SIG-M5 (cell line): ENCODE data around the gene NFE2L1.
A peak's percentile ranks its signal among the peaks of the same experiment; 100 is the strongest.
"Not testable (repeated sequence)": the region's sequence is repeated elsewhere in the genome, so short reads cannot be mapped to it uniquely, and the experiment has no call there.

ENCODE experiments used
- DNase-seq: peaks from one replicate; lab custom pipeline; 2025; lab: John Stamatoyannopoulos, UW

NFE2L1 gene

DNA sequence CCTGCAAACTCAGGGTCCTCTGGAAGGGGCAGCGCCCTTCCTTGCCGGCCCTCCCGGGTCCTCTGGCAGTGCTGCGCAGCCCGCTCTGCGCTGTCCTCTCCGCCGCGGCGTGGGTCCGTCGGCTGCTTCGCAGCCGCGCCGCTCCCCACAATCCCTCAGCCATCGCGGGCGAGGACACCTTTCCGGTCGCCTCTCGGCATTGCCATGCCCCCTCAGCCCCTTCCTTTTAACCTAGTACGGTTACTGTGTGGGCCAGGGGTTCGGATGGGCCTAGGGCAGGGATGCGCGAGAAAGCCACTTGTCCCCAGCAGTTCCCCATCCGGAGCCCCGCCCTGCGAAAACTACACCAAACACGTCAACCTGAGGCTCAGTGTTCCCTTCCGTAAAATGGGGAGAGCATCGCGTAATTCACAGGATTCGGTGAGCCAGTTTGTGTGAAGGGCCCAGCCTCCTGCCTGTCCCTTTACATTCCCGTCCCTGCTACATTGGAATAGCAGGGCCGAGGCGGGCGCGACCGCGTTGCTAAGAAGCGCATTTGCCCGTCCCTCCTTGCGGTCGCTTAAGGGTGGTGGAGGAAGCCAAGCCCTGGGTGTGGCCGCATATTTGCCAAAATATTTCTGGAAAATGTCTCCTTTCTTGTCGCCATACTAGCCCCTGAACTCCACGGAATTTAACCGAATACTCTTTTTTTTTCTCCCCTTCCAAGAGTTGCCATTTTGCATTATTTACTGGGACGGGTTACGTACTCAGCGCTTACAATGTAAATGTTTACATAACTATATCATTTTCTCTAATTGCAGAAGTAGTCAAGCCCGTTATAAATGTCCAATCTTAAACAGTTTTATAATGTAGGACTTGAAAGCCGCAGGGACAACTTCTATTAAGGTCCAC is 23.8 kb upstream of the NFE2L1 start:
- no peak for DNase-seq

DNA sequence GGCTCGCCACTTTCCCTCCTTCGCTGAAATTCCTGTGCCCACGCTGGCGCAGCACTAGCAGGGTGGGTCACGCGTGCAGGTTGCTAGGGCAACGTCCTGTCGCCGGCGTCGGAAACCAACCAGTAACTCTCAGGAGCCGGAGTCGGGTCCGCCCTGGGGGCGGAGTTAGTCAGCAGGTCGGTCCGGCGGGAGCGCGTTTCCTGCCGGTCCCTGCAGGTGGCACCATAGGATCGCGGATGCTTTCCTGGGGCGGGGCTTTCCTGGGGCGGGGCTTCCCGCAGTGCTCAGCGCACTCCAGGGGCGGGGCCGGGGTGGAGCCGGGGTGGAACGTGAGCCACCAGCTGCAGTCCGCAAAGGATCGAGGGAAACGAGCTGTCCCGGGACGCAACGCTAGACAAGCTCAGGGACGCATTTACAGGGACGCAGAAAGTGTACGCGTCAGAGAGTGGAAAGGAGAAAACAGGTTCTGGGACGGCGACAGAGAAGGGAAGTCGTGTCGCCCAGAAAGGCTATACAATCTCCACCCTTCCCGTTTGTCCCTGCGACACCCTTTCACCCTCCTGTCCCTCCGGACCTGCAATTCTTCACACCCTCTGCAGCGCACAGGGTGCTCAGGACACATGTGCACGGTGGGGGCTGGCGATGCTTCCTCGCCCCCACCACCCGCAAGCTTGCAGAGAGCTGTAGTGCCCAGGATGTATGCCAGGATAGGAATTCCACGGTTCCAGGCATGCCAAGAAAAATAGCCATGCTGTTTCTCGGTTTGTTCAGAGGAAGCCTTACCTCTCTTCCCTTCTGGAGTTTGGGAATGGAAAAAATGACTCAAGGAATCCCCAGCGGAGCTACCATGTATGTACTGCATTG is 22.9 kb upstream of the NFE2L1 start:
- DNase-seq, result peak; percentile 90

DNA sequence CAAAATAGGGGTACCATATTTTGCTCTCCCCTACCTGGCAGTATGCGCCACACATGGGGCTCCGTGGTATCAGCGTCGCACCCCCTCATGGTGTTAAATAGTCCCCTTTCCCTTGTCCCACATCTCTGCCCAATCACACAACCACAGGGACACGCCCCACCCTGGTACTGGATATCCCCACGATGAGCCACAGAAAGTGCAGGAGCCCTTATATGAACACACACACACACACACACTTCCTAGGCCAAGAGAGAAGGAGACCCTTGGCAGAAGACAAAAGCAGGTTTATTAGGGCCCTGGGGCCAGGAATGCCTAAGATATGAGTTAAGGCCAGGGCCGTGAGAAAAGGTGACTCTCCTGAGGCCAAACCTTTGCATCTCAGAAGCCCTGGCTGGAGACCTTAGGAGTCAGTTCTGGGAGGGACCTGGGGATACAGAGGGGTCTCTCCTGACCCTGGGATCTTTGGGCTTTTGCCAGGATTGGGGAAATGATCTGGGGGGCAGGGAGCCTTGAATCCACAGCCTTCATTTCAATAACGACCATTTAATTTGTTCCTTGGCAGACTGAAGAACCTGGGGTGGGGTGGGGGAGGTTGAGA is 22.2 kb upstream of the NFE2L1 start:
- no peak for DNase-seq

DNA sequence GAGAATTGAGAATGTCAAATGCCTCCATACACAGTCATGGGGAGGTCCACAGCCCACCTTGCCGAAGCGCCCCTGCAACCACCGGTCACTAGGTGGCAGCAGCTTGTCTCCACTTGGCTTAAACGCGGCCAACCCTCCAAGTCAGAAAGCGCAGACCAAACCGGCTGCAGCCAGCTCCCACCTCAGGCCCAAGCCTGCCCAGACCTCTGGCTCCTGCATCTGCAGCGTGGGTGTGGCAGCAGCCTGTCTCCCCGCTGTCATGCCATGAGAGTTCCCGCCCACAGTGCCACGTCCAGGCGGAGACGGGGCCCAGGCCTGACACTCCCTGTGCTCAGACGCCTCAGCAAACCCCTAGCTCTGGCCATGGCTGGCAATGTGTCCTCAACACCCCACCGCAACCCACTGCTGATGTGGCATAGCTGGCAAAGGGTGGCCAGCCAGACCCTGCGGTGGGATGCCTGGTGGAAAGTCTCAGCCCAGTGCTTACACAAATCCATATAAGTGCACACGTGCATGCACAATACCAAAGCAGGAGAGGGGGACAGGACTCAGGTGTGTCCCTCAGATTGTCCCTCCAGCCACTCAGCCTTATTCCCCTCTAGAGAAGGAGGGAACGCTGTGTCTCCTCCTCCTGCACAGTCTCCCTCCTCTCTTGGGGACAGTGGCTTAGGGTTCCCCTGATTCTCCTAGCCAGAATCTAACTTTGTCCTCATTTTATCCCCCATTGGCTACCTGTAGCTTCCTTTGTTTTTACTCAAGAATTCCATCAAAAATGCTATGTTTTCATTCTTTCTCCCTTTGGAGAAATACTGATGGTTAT is 21.4 kb upstream of the NFE2L1 start:
- DNase-seq, result no peak

DNA sequence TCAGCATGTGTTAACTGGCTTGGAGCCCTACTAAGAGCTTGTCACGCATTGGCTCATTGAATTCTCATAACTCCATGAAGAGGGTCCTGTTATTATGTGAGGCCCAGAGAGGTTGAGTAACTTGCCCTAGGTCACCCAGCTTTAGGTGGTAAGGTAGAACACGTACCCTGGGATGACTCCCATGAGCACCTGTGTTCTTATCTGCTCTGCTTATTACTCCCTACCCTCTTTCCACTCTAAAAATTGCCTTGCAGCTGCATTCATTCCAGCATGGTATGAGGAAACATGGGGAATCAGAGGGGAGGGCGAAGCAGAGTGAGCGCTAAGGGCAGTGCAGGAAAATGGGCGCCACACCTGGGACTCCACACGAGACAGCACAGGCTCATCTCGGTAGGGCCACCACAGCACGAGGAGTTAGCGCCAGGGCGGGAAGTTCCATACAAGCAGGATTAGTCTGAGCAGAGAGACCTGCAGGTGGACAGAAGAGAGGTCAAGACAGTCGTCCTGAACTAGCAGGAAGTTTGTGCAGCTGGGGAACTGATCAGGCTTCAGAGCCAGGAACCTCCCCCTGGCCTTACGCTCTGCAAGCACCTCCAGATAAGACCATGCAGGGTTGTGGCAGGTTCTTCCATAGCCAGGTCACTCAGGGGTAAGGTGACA is 20.7 kb upstream of the NFE2L1 start:
- DNase-seq, result no peak

DNA sequence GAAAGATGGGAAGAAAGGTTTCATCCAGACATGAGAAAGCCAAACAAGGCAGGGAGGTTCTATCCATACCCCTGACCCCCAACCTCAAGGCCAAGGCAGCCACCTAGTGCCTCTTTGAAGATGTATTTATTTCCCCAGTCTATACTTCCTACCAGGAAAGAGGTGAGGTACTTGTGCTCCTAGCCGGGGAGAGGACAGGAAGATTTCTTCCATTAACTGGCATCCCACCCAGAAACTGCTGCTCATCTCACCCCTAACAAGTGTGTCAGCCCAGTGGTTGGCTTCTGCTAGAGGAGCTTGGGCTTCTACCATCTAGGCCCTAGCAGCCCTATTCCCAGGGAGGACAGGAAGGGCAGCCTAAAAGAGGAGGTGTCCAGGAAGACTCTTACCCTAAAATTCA is 19.4 kb upstream of the NFE2L1 start:
- no peak for DNase-seq

DNA sequence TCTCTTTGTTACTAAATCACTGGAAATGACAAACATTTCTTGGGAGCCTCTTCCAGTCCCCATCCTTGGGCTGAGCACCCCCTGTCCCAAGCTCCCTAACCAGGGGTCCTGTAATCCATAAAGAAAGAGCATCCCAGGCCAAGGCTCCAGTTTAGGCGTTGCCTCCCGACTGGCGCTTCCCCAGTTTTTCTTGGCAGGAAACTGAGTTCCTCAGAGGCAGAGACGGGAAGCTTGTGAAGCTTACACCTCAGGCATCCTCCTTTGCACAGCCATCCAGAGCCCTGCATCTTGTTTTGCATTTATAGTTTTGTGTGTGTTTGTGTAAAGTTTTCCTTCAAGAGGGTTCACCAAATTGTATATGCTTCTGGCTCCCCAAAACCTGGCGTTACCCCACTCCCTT is 17.6 kb upstream of the NFE2L1 start:
- DNase-seq, result no peak

DNA sequence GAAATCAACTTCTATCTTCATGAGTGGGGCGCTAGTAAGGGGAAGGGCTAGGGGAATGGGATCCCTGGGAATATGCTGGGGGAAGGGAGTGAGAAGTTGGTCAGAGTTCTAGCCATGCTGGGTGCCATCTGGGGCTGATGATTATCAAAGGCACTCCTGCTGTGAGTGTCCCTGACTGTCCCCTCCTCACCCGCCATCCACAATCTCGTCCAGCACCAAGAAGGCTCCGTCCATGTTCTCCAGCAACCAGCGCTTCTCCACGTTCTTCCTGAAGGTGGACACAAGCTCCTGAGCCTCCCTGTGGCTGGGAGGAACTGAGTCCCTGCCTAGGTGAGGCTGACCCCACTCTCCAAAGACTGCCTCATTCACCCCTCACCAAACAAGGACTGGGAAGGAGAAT is 16.2 kb upstream of the NFE2L1 start:
- no peak for DNase-seq

DNA sequence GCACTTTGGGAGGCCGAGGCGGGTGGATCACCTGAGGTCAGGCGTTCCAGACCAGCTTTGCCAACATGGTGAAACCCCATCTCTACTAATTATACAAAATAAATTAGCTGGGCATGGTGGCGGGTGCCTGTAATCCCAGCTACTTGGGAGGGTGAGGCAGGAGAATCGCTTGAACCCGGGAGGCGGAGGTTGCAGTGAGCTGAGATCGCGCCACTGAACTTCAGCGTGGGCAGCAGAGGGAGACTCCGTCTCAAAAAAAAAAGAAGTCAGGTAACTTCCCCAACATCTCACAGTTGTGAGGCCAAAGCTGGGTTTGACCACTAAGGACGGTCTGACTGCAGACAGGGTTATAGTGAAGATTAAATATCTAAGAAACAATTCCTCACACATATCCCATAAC is 13.4 kb upstream of the NFE2L1 start:
- DNase-seq, result not testable (repeated sequence)

DNA sequence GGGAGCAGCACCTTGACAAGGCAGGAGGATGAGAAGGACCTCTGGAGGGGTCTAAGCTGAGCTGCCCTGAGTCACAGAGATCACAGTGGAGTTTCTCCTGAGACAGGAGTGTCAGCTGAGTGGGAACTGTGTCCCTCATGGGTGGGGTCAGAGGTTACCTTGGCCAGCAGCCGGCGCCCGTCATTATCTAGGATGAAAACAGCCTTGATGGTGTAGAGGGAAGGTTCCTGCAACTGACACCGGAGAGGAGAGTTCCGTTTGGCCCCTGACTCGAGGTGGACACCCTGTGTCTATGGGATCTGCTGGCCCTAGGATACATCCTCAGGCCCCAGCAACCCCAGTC is 11.5 kb upstream of the NFE2L1 start:
- no peak for DNase-seq

DNA sequence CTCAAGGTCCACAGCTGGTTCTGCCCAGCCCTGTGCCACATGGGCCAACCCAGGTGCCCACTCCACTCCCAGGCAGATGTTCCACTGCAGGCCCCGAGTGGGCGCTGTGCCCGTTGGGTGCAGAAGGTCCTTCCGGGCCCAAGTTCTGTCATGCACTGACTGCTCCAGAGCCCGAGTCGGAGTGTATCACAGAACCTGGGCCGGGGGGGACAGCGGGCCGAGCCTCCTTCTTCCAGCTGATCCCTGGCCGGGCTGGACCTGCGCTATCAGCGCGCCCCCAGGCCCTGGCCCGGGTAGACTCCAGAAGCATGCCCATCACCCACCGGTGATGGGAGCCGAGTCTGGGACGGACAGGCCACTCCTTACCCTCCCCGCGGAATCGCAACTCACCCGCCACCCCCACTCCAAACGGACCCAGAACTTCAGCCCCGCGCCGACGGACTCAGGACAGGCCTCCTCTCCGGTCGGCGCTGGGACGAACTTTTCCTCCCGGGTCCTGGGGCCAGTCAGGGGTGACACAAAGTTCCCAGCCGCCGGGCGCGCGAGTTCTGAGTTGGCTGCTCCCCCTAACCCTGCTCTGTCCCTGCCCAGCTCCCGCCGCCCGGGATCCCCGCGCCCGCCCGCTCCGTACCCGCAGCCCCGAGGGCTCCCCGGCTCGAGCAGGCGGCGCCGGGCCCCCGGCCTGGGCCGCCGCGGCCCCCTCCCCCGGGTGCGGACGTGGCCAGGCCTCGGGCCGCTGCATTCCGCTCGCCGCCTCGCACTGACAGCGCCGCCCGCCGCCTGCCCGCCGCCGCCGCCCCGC is 10.9 kb upstream of the NFE2L1 start, which contains the start of gene COPZ2:
COPZ2 (minus strand) TSS at position 762 of the 802 bp plus-strand sequence; CDS start at position 742, 20 bp downstream.
- DNase-seq, result no peak

DNA sequence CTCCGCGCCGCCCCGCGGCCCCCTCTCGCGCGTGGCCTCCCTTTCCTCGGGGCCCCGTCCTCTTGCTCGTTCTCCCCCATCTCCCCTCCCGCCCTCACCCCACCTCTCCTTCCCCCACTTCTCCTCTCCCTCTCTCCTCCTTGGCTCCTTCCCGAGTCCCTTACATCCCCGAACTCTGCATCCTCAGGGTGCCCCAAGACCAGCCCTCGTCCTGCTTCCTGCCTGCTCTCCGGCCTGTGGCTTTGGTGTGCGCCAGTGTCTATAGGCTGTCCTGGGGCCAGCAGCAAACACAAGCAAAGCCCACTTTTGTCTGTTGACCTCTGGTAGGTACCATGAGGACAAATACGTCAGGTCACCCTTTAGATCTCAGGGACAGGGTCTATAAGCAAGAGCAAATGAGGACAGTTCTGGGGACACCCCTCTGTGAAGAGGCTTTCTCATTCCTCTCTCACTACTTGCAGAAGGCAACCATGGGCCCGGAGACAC is 10.3 kb upstream of the NFE2L1 start:
- DNase-seq, result no peak

DNA sequence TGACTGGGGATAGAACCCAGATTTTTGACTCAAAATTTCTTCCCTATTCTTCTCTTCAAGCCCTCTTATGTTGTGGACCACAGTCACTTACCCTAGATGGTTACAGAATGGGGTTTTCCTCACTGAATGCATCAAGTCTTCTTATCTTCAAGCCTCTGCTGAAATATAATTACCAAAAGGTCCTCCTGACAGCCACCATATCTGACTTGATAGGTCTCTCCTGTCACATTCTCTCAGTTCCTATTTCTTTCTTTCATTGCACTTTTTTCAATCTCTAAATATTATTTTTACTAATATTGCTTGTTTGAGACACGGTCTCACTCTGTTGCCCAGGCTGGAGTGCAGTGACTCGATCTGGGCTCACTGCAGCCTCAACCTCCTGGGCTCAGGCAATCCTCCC is 9.5 kb upstream of the NFE2L1 start:
- no peak for DNase-seq

DNA sequence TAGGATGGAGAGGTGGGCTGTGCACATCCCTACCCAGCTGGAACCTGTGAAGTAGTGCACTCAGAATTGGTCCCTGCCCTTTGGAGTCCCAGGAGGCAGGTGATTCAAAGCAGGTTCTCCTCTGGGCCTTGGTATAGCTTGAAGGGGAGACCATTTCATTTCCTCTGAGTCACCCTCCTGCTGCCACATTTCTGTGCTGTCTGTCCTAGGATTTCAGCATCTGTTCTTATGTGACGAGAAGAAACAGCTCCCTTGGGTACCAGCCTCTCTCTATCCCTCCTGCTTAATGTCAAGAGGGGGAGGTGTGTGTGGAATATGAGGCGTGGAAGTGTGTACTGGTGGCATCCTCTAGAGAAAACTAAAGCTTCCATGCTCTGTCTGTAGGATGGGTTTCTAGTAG is 5.0 kb upstream of the NFE2L1 start:
- DNase-seq, result no peak

DNA sequence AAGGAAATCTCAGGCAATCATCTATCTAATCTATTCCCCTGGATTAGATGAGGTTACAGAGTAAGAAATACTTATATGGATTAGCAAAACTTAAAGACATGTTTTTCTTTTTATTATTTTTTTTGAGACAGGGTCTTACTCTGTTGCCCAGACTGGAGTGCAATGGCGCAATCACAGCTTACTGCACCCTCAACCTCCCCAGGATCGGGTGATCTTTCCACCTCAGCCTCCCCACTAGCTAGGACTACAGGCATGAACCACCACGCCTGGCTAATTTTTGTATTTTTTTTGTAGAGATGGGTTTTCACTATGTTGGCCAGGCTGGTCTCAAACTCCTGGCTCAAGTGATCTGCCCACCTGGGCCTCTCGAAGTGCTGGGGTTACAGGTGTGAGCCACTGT is 3.3 kb upstream of the NFE2L1 start:
- DNase-seq, result no peak

DNA sequence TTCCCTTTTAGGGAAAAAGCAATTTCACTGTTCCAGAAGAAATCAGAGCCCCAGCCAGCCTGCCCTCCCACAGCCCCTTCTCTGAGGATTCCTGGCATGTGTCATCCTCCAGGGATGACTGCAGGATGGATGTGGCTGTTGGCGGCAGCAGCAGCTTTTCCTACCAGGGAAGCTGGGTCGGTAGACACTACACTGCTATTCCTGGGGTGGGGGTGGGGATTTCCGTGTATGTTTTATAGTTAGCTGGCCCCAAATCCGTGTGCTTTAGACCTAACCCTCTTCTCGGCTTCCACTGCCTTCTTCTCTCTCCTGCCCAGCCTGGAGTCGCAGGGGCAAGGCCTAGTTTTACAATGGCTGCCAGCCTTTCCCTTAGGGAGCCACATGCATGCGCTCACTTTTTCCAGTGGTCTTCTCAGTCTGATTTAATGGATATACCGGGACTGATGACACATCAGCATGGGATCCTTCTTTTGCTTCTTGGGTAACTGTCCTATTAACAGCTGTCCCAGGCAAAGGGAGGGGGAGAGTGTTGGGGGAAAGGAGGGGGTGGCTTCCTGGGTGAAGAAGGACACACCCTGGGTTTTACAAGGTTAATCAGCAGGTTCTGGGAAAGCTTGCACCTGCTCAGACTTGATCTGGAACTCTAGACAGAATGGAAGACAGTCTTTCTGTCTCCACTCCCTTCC is 2.7 kb upstream of the NFE2L1 start:
- no peak for DNase-seq

DNA sequence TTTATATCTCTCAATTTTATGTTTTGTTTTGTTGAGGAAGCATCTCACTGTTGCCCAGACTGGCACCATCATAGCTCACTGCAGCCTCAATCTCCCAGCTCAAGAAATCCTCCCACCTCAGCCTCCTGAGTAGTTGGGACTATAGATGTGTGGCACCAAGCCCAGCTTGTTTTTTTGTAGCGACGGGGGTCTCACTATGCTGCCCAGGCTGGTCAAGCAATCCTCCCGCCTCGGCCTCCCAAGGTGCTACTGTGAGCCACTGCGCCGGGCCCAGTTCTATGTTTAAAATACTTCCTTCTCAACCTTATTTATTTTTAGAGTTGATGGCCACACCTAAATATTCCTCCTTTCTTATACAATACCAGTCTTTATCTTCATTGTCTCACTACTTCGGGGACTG is 1.9 kb upstream of the NFE2L1 start:
- no peak for DNase-seq

DNA sequence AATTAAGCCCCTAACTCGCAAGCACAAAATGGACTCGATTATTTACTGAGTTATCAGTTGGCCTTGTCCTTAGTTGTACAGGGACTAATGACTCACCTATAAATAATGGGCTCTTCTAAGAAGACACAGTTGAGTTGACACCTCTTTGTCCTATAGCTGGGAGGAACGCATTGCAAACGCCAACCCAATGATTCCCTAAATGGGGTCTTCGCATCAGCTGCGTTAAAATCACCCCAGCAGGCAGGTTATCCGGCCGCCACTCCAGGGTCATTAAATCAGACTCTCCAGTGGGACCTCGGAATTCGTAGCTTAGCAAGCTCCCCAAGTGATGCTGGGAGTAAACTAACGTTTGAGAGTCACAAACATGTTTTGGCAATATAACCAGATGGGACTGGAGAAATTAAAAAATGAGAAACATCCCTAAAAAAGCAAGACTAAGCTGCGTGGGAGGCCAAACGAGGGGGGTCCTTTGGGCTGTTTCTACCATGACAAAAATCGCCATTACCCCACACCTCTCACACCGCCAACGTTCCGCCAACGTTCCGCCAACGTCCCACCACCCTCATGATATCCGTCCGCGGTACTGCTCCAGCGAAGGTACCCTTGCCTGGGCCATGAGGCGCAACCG is 932 bp upstream of the NFE2L1 start:
- no peak for DNase-seq
